ENCODE data around the gene ZNFX1.
"Not testable (repeated sequence)": the region's sequence is repeated elsewhere in the genome, so short reads cannot be mapped to it uniquely, and the experiment has no call there.

GRCh38 chr20:49314052-49314451 is 36.2 kb upstream of the ZNFX1 start:
- not testable (repeated sequence) for TF ChIP-seq CTCF (IDR thresholded peaks at IDR 0.05; ENCODE audit: insufficient read depth, low read depth, low read length); EZH2 (IDR thresholded peaks at IDR 0.05; ENCODE audit: insufficient read depth, low read length)

All from astrocyte (in vitro differentiated cells and primary cell).